HG03097 (cell line): Measurements from ENCODE around the gene PRR18.

Experiments
- ATAC-seq: cut with Tn5 transposase; IDR thresholded peaks from one replicate; pipeline ENCODE4 v1.9.1; 2021; ENCODE audit not compliant: unreplicated experiment, low FRiP score

PRR18 gene

DNA sequence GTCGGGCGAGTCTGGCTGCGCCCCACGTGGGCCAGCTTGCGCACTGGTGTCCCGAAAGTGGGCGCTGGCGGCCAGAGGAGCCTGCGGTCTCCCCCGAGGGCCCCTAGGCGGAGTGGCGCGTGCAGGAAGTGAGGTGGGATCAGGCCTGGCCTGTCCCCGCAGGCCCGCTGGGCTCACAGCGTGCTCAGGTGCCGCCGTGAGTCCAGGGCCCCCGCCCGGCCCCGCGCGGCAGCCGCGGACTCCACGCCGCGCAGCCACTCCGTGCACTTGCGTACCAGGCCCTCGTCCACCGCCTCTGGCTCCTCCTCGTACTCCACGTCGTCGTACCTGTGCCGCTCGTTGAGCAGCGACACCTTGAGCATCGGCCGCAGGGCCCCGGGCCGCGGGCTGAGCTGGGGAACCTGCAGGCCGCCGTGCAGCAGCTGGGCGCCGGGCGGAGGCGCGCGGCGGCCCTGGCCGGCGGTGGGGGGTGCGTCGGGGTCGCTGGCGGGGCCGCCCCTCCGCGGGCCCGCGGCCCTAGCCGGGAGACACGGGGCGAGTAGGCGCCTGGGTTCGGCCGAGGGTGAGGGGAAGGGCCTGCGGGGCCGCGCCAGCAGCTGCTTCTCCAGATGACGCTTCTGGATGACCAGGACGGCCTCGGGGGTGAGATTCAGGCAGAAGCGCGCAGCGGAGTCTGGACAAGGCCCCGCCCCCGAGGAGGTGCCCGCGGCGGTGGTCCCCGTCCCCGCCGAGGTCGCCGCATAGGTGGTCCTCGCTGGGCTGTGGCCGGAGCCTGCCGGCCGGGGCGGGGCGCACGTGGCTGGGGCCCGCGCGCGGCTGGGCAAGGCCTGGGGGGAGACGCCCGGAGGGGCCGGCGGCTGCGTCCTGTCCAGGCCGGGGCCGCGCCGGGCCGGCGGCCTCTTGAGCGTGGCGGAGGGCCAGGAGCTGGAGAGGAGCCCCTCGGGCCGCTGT is 835 bp downstream of the PRR18 start:
- peak; percentile 24 for ATAC-seq

GRCh38 chr6:166306378-166307081 is 1.7 kb downstream of the PRR18 start:
- no peak for ATAC-seq

DNA sequence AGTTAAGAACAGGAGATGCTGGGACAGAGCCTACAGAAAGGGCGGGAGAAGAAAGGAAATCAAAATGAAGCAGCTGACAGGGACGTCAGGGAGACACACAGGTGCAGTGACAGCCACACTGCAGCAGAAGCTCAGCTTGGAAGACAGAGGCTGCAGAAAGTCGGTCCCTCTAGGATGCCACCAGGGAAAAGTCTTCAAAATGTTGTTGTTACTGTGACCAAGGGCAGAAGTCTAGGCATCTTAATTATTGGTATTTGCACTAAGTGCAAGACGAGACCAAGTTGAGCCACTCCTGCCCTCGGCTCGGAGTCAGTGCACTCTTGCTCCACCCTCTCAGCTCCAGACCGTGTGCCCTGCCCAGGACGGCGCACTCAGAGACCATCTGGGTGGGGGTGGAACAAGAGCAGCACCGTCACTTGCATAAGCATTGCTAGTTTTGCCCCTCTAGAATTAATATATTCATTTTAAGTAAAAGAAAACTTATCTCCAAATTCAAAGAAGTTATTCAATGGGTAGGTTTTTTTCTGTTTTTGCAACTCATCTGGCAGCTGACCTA is 2.6 kb downstream of the PRR18 start:
- no peak for ATAC-seq

DNA sequence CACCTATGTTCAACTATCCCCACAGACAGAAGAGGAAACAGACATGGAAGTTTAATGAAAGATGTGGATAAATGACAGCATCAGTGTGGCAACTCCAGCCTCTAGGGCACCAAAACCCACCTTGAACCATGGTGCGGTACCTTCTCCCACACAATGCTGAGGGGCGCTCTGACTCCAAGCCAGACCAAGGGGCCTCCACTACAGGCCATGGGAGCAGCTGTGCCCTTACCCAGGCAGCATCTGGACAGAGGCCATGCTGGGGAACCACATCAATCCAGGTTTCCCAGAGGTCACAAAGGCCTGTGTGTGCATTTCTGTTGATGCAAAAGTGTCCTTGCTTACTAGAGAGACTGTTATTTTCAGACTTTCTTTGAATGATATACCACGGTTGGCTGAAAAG is 4.1 kb downstream of the PRR18 start:
- ATAC-seq = no peak

DNA sequence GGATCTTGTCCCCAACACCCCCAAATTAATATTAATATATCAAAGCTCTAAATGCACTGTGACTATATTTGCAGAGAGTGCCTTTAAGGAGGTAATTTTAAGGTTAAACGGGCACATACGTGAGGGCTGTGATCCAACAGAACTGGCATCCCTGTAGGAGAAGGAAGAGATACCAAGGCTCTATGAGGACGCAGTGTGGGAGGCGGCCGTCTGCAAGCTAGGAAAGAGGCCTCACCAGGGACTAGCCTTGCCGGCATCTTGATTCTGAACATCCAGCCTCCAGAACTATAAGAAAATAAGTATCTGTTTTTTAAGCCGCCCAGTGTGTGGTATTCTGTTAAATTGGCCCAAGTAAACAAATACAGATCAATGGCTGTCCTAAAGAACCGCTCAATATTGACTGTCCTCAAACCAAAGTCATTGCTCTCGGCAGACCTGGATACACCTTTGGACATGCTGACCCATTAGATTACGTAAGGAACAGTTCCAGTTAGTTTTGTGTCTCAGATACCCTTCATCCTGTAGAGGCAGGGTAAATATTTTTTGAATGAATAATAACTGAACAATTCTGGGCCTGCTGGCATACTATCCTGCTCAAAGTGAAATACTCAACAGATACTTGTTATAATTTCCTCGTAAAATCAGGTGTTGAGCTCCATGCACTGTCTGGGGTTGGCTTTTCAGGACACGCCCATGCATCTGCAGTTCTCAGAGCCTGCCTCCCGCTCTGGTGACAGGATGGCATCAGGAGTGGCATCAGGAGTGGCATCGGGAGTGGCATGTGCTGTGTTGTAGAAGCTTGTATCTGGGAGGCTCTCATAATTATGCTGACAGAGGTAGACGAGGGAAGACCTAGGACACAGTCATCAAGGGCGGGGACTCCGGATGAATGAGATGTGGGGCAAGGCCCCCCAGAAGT is 6.3 kb downstream of the PRR18 start:
- no peak for ATAC-seq

- no peak for ATAC-seq
Measured at GRCh38 chr6:166300357-166300987, 7.7 kb downstream of the PRR18 start.

GRCh38 chr6:166297606-166298005 is 10.6 kb downstream of the PRR18 start:
- ATAC-seq = no peak

DNA sequence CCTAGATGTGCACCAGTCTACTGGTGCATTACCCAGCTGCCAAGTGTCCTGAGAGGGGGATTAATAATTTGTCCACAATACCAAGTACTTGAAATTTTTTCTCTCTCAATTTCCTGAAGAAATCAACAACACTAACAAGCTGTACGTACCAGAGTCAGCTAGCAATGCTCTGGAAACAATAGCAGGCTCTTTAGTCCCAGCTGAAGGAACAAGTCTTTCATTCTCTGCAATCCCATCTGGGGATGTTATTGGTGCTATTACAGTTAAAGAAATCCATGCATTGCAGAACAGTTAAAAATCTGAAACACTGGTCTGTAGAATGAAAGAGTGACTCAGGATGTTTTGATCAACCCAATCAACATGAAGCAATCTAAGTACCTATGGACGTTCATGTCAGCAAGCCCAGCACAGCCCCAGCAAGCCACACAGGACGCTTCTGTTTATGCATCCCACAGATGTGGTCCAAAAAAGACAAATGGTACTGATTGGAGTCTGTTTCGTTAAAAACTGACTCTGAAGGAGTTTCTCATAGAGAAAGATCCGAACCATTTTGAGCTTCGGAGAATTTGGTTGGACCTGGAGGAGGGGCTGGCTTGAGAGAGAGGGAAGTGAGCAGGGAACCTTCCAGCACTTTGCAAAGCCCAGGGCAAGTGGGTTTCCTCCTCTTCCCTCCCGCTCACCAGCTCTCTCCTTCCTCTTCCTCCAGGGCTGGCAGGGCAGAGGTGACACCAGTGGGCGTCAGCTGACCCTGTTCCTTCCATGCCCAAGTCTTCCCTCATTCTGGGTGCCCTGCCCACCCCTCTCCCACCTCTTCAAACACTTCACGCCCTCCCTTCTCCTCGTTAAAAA is 11.9 kb downstream of the PRR18 start:
- ATAC-seq = no peak

DNA sequence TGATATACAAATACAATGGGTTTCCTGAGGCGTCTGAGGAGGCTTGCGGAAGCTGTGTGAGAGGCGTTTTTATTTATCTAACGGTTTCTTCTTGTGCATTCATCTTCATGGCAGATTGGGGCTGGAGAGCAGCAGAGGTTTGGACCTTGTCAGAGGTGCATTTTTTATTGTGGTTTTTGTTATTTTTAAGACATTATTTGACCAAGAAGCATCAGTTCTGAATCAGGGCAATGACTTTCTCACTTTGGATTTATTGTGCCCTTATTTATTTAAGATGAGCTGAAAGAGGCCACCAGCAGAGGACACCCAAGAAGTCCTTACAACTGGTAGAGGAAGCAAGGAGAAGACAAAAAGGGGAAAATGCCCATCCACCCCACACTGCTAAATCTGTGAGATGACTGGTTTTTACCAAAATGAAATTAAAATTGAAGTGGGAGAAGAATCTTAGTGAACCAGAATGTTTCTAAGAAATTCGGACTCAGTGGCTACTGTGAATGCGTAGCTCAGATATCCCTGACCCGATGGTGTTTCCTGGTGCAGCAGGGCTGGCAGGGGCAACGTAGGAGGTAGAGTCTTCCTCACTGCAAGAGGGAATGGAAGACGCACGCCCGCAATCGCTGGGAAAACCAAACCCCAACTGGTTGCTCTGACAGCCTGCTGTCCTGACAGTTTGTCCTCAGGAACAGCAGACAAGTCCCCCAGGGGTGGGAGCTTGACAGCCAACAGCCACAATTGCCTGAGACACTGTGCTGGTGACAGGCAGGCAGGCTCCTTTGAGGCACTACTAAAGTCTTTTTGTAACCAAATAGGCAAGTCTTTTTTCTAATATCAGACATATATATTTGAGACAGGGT is 14.2 kb downstream of the PRR18 start:
- ATAC-seq = no peak

- ATAC-seq = no peak
Measured at GRCh38 chr6:166289207-166290060, 18.8 kb downstream of the PRR18 start.

DNA sequence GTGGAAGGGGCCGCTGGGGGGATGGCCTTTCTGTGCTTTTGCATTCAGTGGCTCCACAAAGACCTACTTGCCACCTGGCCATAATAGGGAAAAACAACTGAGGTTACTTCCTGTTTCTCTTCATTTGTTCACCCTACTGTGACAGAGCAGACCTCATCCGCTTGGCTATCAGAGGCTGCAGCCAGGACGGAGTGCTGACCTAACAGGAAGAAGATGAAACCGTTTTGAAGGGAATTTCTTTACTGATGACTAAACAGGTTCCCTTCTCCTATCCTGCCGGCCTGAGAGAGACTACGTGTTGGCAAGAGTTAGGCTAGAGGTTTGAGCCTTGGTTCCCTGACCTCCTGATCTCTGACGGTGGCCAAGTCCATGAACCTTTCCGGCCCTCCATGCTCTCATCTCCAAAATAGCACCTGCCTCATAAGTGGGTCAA is 21.3 kb downstream of the PRR18 start:
- peak; percentile 90 for ATAC-seq

GRCh38 chr6:166285233-166285632 is 23.0 kb downstream of the PRR18 start:
- no peak for ATAC-seq

- no peak for ATAC-seq
Measured at GRCh38 chr6:166284640-166285039, 23.6 kb downstream of the PRR18 start.

GRCh38 chr6:166282394-166283032 is 25.7 kb downstream of the PRR18 start:
- ATAC-seq = no peak

GRCh38 chr6:166281104-166281503 is 27.1 kb downstream of the PRR18 start:
- no peak for ATAC-seq

GRCh38 chr6:166279393-166279679 is 28.9 kb downstream of the PRR18 start:
- ATAC-seq = no peak
